Neural crest cell (in vitro differentiated cells): ENCODE measurements around the gene IL3. TPM values are rescaled to one million over a fixed set of nuclear protein-coding genes. Genes with fewer than 3 reads are reported as not detected.

Experiments
- DNase-seq: peaks from one replicate; pipeline ENCODE4 v3.0.0; 2021; ENCODE audit warnings: low read depth, mixed read lengths, low spot score
- H3K27ac Mint-ChIP-seq: one replicate; pipeline ENCODE4 v1.8.0; 2021; ENCODE audit warnings: mild to moderate bottlenecking, mixed read lengths; ENCODE audit not compliant: unreplicated experiment
- H3K27me3 Mint-ChIP-seq: 2 replicates; pipeline ENCODE4 v1.8.0; 2021; ENCODE audit warnings: low read depth, mild to moderate bottlenecking, mixed read lengths
- H3K36me3 Mint-ChIP-seq: 2 replicates; pipeline ENCODE4 v1.8.0; 2021; ENCODE audit warnings: low read depth, mild to moderate bottlenecking, mixed read lengths
- H3K4me1 Mint-ChIP-seq: 2 replicates; pipeline ENCODE4 v1.8.0; 2021; ENCODE audit warnings: mixed read lengths
- H3K4me3 Mint-ChIP-seq: one replicate; pipeline ENCODE4 v1.8.0; 2021; ENCODE audit warnings: mild to moderate bottlenecking, mixed read lengths
- H3K9me3 Mint-ChIP-seq: 2 replicates; pipeline ENCODE4 v1.8.0; 2021; ENCODE audit warnings: mixed read lengths
- CTCF ChIP-seq: fragments of 200-600 bp; sonication (generic); conservative IDR thresholded peaks from 2 replicates; pipeline ENCODE4 v1.5.0; 2021; ENCODE audit warnings: antibody characterized with exemption, mild to moderate bottlenecking
- total RNA-seq: library from RNA; stranded (reverse); gene quantifications from 2 replicates; pipeline ENCODE4 v1.2.1, GENCODE V29; 2021

IL3 gene
- total RNA-seq, 1 donor from 2014 or later = not detected

DNA sequence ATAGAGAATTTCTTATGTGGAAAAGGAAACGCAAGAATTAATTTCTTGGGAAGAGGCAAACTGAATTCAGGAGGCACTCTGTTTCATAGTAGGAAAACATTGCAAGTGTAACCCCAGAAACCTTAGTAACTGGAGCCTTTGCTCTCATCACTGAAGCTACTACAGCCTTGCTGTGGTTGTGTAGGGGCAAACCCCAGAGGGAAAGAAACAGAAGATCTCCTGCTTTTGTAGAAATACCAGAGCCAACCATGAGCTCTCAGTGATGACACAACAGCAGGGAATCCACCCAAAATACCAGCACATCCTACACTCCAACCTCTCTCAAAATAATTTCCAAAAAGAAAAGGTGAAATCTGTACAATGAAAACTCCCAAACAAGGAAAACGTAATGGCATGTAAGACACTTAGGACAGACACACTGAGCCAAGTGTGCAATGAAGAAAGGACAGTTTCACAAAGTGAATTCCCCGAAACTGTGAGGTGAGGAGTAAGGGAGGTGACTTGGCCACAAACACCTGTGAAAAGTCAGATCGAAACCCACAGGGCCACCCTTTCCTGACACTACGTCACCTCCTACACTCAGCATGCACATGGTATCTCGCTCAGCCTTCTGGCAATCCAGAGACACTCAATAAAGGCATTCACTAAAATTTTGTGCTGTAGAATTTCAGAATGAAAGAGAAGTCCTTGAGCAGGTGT lies 40.4 kb upstream of the IL3 start:
- Mint-ChIP-seq H3K9me3 (no peaks in the 10 kb centered on the region), H3K27me3 (peaks cover 72% of the 10 kb centered on the region), H3K4me1 (no peaks in the 10 kb centered on the region), H3K4me3 (no peak overlapping the region), H3K27ac (no peak overlapping the region), H3K36me3 (no peaks in the 10 kb centered on the region)
- DNase-seq = no peak
- TF ChIP-seq CTCF = no peak

DNA sequence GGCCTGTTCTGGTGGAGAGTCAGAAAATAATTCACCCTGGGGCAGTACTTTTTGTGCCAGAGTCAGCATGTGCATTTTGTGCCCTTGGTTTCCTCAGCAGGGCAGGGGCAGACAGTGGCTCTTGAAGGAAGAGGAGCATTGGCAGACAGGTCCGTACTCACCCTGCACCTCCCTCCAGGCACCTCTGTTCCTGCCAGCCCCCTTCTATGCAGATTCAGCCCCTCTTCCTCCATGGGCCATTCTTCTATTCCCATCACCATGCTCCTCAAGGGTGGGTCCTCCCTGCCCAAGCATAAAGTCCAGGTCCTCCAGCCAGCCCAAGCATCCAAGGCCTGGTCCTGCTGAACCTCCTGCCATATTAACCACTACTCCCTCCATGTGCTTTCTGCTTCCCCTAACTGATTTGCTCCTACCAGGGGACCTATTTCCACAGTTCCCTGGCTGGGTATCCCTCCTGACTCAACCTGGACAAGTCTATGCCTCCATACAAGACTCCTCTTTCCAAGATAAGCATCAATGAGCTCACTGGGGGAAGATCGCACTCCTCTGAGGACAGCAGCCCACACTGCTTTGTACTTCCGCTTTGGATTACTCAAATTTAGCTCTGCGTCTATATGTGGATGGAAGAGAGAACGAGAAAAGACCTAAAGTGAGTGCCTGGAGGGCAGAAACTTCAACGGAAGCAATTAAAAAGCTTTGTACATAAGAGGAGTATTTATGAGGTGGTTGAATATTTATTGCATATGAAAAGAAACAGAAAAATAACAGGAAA lies 39.7 kb upstream of the IL3 start:
- Mint-ChIP-seq H3K4me3 (no peak overlapping the region), H3K4me1 (no peaks in the 10 kb centered on the region), H3K36me3 (no peaks in the 10 kb centered on the region), H3K9me3 (no peaks in the 10 kb centered on the region), H3K27ac (no peak overlapping the region), H3K27me3 (peaks cover 65% of the 10 kb centered on the region)
- no peak for DNase-seq
- TF ChIP-seq CTCF = no peak

DNA sequence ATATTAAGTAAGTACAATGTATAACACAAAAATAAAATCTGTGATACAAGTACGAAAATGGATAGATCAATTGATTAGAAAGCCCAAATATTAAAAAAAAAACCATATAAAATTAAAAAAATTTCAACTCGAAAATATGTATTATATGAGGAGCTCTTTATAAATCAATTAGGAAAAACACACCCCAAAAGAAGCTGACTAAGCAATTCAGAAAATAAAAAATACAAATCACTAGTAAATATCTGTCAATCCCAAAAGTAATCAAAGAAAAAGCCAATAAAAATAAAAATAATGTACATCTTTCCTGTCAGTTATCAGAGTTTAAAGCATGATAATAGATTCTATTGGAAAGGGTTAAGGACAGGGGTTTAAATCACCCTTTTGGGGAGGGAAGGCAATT lies 38.8 kb upstream of the IL3 start:
- Mint-ChIP-seq H3K36me3 (no peaks in the 10 kb centered on the region), H3K27ac (no peak overlapping the region), H3K4me3 (no peak overlapping the region), H3K9me3 (no peaks in the 10 kb centered on the region), H3K27me3 (peaks cover 56% of the 10 kb centered on the region), H3K4me1 (no peaks in the 10 kb centered on the region)
- TF ChIP-seq CTCF = no peak
- DNase-seq = no peak

DNA sequence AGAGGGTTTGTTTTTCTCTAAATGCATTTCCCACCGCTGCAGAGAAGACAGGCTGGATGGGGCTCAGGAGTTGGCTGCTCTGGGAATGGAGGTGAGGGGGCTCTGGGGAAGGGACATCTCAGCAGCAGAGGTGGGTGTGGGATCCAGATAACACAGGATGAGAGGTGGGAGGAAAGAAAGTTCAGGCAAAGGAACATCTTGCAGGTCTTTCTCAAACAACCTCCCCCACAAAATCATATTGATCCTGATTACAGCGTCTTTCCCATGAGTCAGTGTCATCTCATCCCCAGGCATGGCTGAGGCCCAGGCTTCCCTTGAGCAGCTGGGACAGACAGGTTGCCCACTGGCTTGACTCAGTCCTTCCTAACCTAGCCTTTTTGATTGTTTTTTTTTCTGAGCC lies 37.7 kb upstream of the IL3 start:
- no peak for DNase-seq
- Mint-ChIP-seq H3K4me1 (no peaks in the 10 kb centered on the region), H3K27ac (no peak overlapping the region), H3K4me3 (no peak overlapping the region), H3K36me3 (no peaks in the 10 kb centered on the region), H3K9me3 (no peaks in the 10 kb centered on the region), H3K27me3 (peaks cover 45% of the 10 kb centered on the region)
- no peak for TF ChIP-seq CTCF

DNA sequence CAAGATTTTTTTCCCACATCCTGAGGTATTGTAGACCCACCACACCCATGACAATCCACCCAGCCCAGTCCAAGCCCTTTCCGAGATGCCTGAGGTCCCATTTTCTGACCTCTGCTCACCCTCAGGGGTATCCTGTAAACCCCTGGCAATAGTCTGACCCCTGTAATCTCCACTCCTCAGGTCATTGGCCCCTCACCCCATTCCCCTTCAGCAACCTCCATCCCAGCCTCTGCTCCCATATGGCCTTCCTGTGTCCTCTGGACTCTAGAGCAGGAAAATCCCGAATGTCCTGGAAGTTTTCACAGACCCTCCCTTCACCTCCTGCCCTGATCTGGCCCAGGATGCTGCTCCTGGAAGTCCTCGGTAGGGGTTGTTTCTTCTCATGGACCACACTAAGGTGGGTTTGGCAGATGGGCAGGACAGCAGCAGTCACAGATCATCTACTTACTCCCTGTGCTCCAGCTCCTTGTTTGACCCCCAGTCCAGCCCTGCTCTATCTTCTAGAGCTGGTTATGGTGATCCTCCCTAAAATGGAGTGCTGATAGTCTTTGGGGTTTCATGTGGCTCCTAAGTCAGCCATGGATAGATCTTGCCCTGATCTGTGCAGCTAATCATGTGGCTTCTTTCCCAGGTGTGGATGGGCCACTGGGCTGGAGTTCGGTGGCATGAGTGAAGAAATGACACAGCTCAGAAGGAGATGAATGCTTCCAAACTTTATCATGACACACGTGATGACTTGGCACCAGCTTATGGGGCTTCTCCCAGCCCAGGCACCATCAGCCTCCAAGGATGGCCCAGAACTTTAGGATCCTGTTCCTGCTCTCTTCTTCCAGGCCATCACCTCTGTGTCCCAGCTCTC lies 37.0 kb upstream of the IL3 start:
- no peak overlapping the region for H3K27ac Mint-ChIP-seq
- no peaks in the 10 kb centered on the region for H3K4me1 Mint-ChIP-seq
- H3K36me3 Mint-ChIP-seq = no peaks in the 10 kb centered on the region
- peaks cover 41% of the 10 kb centered on the region for H3K27me3 Mint-ChIP-seq
- no peak overlapping the region for H3K4me3 Mint-ChIP-seq
- TF ChIP-seq CTCF = no peak
- no peaks in the 10 kb centered on the region for H3K9me3 Mint-ChIP-seq
- DNase-seq = no peak
